ENCODE measurements around the gene IQCH.

Gene IQCH

DNA sequence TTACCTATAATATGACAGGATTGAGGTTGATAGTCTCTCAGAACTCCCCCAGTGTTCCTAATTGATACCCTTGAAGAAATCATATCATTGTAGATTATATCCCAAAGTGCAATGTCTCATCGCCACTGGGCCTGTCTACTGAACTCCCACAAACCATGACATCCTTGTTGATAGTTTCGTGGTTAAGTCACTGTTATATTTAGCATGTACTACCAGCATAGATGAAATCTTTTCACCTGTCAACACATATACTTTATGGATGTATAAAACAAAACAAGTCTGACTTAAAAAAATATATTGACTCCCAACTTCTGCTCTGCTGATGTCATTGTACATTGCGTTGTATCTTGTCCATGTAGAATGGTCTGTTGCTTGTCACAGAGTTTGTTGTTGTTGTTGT, 128.1 kb downstream of the IQCH start:
- in situ Hi-C loops (cut with MboI; ENCODE audit: low sequenced_read_pairs, unreplicated experiment): no loop called here
- DNase-seq (ENCODE audit: low spot score): no peak
- TF ChIP-seq, protein P1, sequence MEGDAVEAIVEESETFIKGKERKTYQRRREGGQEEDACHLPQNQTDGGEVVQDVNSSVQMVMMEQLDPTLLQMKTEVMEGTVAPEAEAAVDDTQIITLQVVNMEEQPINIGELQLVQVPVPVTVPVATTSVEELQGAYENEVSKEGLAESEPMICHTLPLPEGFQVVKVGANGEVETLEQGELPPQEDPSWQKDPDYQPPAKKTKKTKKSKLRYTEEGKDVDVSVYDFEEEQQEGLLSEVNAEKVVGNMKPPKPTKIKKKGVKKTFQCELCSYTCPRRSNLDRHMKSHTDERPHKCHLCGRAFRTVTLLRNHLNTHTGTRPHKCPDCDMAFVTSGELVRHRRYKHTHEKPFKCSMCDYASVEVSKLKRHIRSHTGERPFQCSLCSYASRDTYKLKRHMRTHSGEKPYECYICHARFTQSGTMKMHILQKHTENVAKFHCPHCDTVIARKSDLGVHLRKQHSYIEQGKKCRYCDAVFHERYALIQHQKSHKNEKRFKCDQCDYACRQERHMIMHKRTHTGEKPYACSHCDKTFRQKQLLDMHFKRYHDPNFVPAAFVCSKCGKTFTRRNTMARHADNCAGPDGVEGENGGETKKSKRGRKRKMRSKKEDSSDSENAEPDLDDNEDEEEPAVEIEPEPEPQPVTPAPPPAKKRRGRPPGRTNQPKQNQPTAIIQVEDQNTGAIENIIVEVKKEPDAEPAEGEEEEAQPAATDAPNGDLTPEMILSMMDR (IDR thresholded peaks at IDR 0.05; ENCODE audit: borderline replicate concordance, control extremely low read depth, extremely low read depth, insufficient read depth, missing control alignments): no peak

DNA sequence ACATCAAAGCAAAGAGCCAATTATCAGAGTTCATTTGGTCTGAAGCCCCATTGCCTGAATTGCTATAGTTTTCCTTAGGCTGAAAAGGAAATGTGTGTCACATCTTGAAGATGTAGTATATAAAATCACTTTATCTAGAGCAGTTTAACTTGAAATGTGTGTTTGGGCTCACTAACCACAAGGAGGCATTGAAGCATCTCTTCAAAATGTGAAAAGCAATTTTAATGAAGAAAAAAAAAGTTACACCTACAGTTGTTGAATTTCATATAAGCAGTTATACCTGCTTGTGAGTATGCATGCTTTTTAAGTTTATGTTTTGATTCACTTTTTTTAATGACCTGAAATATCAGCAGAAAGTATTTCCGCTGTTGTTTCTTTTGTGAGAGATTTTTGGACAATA, 129.3 kb downstream of the IQCH start:
- TF ChIP-seq, protein P1 (IDR thresholded peaks at IDR 0.05; ENCODE audit: borderline replicate concordance, control extremely low read depth, extremely low read depth, insufficient read depth, missing control alignments): no peak
- no peak for DNase-seq (ENCODE audit: low spot score)
- in situ Hi-C loops (cut with MboI; ENCODE audit: low sequenced_read_pairs, unreplicated experiment): no loop called here

DNA sequence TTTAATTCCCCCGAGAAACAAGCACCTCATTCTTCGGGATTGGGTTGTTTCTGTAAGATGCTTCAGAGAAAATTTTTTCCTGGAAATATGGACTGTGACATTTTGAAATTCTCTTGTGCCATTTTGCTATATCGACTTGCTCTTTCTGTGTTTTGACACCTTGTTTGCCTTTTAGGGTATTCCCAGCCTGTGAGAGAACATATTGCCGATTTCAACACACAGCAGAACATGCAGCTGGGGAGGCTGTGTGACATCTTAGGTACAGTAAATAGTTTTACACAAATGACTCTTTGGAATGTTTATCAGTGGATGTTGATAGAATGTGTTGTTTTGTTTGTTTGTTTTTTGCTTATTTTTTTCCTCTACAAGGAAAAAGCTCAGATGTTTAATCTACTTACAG, 130.2 kb downstream of the IQCH start:
- TF ChIP-seq, protein P1 (IDR thresholded peaks at IDR 0.05; ENCODE audit: borderline replicate concordance, control extremely low read depth, extremely low read depth, insufficient read depth, missing control alignments): no peak
- DNase-seq (ENCODE audit: low spot score): no peak
- in situ Hi-C loops (cut with MboI; ENCODE audit: low sequenced_read_pairs, unreplicated experiment): no loop called here

DNA sequence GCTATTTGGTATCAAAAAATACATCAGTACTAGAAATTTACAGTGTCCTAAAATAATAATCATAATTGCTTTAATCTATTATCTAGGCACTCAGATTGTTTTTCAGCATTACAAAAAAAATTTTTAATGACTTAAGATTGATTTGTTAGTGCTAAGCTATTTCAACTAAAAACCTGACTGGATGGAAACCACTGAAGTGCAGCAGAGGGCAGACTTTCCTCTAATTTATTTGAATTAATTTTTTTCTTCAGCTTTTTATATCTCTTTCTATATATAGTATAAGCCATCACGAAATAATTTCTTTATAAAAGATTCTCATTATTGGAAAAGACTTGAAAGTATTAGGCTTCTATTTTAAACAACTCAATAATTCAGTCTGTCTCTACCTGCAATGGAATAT, 131.4 kb downstream of the IQCH start:
- TF ChIP-seq, protein P1 (IDR thresholded peaks at IDR 0.05; ENCODE audit: borderline replicate concordance, control extremely low read depth, extremely low read depth, insufficient read depth, missing control alignments): no peak
- in situ Hi-C loops (cut with MboI; ENCODE audit: low sequenced_read_pairs, unreplicated experiment): no loop called here
- DNase-seq (ENCODE audit: low spot score): no peak

DNA sequence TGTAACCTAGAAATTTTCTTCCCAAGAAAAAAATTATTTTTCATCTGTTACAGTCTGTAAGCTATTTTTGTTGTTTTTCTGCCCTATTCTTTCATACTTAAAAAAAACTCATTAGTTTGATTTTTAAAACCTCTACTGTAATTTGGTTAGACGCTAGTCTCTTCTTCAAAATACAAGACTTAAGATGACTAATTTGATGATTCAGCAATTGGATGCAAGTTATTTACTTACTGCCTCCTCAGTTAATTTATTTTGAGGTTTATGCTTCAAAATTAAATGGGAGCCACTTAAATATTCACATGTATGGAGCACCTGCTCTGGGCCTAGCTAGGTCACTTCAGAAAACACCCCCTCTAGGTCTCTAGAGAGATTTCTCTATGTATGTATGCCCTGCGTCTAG, 132.4 kb downstream of the IQCH start:
- no peak for DNase-seq (ENCODE audit: low spot score)
- TF ChIP-seq, protein P1 (IDR thresholded peaks at IDR 0.05; ENCODE audit: borderline replicate concordance, control extremely low read depth, extremely low read depth, insufficient read depth, missing control alignments): no peak
- in situ Hi-C loops (cut with MboI; ENCODE audit: low sequenced_read_pairs, unreplicated experiment): no loop called here

DNA sequence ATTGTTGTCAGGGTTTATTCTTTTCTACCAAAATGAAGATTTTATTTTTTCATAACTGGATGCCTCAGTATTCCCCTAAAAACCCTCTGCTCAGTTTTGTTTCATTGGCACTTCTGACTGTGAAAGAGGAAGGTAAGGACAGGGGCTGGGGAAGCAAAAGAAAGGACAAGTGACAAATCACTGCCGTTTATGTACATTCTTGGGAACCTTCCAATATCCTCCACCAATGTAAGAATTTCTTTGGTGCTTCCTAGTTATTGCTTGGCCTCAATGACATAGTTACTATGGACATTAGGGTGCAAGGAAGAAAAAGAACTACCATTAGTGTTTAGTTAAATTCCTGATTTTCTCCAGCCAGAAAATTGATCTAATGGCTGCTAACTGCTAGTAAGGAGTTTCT, 135.4 kb downstream of the IQCH start:
- DNase-seq (ENCODE audit: low spot score): no peak
- in situ Hi-C loops (cut with MboI; ENCODE audit: low sequenced_read_pairs, unreplicated experiment): loop anchor here (5.0 kb wide), 1 partner anchor 48 kb away; no protein-coding TSS in a partner anchor
- TF ChIP-seq, protein P1 (IDR thresholded peaks at IDR 0.05; ENCODE audit: borderline replicate concordance, control extremely low read depth, extremely low read depth, insufficient read depth, missing control alignments): no peak

Data from GM13976 (cell line).